ENCODE results near the gene KLHL12. TPM values are rescaled to one million over a fixed set of nuclear protein-coding genes. Genes with fewer than 3 reads are reported as not detected.

The KLHL12 gene
- total RNA-seq, 1 donor from 2014 or later = 24.0 TPM

GRCh38 chr1:202951437-202951836 lies 24.4 kb upstream of the KLHL12 start:
- Mint-ChIP-seq H3K27me3 (ENCODE audit: low read depth) (no peaks in the 10 kb centered on the region), H3K27ac (ENCODE audit: unreplicated experiment) (no peak overlapping the region), H3K4me1 (ENCODE audit: low read depth) (peaks cover 11% of the 10 kb centered on the region), H3K4me3 (ENCODE audit: unreplicated experiment) (no peak overlapping the region), H3K36me3 (ENCODE audit: low read depth) (peaks cover 16% of the 10 kb centered on the region), H3K9me3 (ENCODE audit: low read depth) (no peaks in the 10 kb centered on the region)
- DNase-seq (ENCODE audit: low spot score) = no peak
- no peak for TF ChIP-seq CTCF (IDR thresholded peaks at IDR 0.05)

- DNase-seq (ENCODE audit: low spot score) = no peak
- Mint-ChIP-seq H3K4me3 (ENCODE audit: unreplicated experiment) (no peak overlapping the region), H3K9me3 (ENCODE audit: low read depth) (no peaks in the 10 kb centered on the region), H3K27ac (ENCODE audit: unreplicated experiment) (no peak overlapping the region), H3K36me3 (ENCODE audit: low read depth) (peaks cover 49% of the 10 kb centered on the region), H3K27me3 (ENCODE audit: low read depth) (no peaks in the 10 kb centered on the region), H3K4me1 (ENCODE audit: low read depth) (no peaks in the 10 kb centered on the region)
- no peak for TF ChIP-seq CTCF (IDR thresholded peaks at IDR 0.05)
These were observed 18.4 kb upstream of the KLHL12 start for GRCh38 chr1:202945483-202945882.

GRCh38 chr1:202944438-202944921 lies 17.4 kb upstream of the KLHL12 start:
- Mint-ChIP-seq H3K4me1 (ENCODE audit: low read depth) (no peaks in the 10 kb centered on the region), H3K36me3 (ENCODE audit: low read depth) (peaks cover 48% of the 10 kb centered on the region), H3K4me3 (ENCODE audit: unreplicated experiment) (no peak overlapping the region), H3K27ac (ENCODE audit: unreplicated experiment) (no peak overlapping the region), H3K27me3 (ENCODE audit: low read depth) (no peaks in the 10 kb centered on the region), H3K9me3 (ENCODE audit: low read depth) (no peaks in the 10 kb centered on the region)
- DNase-seq (ENCODE audit: low spot score) = no peak
- TF ChIP-seq CTCF (IDR thresholded peaks at IDR 0.05) = no peak

GRCh38 chr1:202942426-202942825 lies 15.4 kb upstream of the KLHL12 start:
- H3K27me3 Mint-ChIP-seq (ENCODE audit: low read depth) = no peaks in the 10 kb centered on the region
- H3K9me3 Mint-ChIP-seq (ENCODE audit: low read depth) = no peaks in the 10 kb centered on the region
- no peak for TF ChIP-seq CTCF (IDR thresholded peaks at IDR 0.05)
- DNase-seq (ENCODE audit: low spot score) = no peak
- H3K4me3 Mint-ChIP-seq (ENCODE audit: unreplicated experiment) = no peak overlapping the region
- no peaks in the 10 kb centered on the region for H3K4me1 Mint-ChIP-seq (ENCODE audit: low read depth)
- peaks cover 39% of the 10 kb centered on the region for H3K36me3 Mint-ChIP-seq (ENCODE audit: low read depth)
- H3K27ac Mint-ChIP-seq (ENCODE audit: unreplicated experiment) = no peak overlapping the region

GRCh38 chr1:202941372-202941771 lies 14.3 kb upstream of the KLHL12 start:
- H3K36me3 Mint-ChIP-seq (ENCODE audit: low read depth) = peaks cover 38% of the 10 kb centered on the region
- H3K27ac Mint-ChIP-seq (ENCODE audit: unreplicated experiment) = no peak overlapping the region
- H3K4me3 Mint-ChIP-seq (ENCODE audit: unreplicated experiment) = no peak overlapping the region
- no peaks in the 10 kb centered on the region for H3K27me3 Mint-ChIP-seq (ENCODE audit: low read depth)
- no peaks in the 10 kb centered on the region for H3K9me3 Mint-ChIP-seq (ENCODE audit: low read depth)
- TF ChIP-seq CTCF (IDR thresholded peaks at IDR 0.05) = no peak
- no peaks in the 10 kb centered on the region for H3K4me1 Mint-ChIP-seq (ENCODE audit: low read depth)
- no peak for DNase-seq (ENCODE audit: low spot score)
